ENCODE measurements around the gene DHX57. TPM values are rescaled to one million over a fixed set of nuclear protein-coding genes. Genes with fewer than 3 reads are reported as not detected.
"Not testable (repeated sequence)": the region's sequence is repeated elsewhere in the genome, so short reads cannot be mapped to it uniquely, and the experiment has no call there.

DHX57 gene
- total RNA-seq, 1 donor = 25.0 TPM

DNA sequence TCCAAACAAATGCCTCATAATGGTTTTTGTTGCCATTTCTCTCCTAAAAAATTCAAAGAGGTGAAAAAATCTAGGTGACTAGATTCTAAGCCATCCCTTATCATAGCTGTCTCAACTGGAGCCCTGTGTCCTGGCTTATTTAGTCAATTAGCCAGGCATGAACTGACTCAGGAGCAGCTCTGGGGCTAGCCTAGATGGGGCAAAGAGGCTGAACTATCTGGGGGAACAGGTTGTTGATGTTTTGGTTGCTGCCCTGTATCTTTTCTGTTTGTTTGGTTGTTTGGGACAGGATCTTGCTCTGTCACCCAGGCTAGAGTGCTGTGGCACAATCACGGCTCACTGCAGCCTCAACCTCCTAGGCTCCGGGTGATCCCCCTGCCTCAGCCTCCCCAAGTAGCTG lies 83.0 kb downstream of the DHX57 start:
- H3K4me3 ChIP-seq (ENCODE audit: low read depth, low read length) = no peak overlapping the region
- DNase-seq (ENCODE audit: low read depth) = no peak
- TF ChIP-seq, protein P1, sequence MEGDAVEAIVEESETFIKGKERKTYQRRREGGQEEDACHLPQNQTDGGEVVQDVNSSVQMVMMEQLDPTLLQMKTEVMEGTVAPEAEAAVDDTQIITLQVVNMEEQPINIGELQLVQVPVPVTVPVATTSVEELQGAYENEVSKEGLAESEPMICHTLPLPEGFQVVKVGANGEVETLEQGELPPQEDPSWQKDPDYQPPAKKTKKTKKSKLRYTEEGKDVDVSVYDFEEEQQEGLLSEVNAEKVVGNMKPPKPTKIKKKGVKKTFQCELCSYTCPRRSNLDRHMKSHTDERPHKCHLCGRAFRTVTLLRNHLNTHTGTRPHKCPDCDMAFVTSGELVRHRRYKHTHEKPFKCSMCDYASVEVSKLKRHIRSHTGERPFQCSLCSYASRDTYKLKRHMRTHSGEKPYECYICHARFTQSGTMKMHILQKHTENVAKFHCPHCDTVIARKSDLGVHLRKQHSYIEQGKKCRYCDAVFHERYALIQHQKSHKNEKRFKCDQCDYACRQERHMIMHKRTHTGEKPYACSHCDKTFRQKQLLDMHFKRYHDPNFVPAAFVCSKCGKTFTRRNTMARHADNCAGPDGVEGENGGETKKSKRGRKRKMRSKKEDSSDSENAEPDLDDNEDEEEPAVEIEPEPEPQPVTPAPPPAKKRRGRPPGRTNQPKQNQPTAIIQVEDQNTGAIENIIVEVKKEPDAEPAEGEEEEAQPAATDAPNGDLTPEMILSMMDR (IDR thresholded peaks at IDR 0.05; ENCODE audit: insufficient read depth, low read length) = no peak

DNA sequence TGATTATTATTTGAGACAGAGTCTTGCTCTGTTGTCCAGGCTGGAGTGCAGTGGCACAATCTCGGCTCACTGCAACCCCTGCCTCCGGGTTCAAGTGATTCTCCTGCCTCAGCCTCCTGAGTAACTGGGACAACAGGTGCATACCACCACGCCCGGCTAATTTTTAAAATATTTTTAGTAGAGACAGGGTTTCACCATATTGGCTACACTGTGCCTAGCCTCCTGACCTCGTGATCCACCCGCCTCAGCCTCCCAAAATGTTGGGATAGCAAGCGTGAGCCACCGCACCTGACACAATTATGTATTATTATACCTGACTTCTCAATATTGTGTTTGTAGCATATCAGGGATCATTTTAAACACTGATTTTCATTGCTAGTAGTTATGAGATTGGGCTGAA lies 83.4 kb downstream of the DHX57 start:
- DNase-seq (ENCODE audit: low read depth); H3K4me3 ChIP-seq (ENCODE audit: low read depth, low read length): not testable (repeated sequence)

DNA sequence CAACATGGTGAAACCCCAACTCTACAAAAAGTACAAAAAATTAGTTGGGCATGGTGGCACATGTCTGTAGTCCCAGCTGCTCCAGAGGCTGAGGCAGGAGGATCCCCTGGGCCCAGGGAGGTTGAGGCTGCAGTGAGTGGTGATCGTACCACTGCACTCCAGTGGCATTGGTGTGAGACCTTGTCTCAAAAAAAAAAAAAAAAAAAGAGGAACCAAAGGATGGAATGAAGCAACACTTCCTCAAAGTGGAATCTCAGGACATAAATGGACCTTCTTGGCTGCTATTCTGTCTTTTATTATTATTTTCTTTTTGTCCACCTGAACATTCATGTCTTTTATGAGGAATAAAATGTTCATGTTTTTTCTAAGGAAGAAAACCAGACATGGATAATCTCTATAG lies 84.0 kb downstream of the DHX57 start:
- no peak for DNase-seq (ENCODE audit: low read depth)
- TF ChIP-seq, protein P1 (IDR thresholded peaks at IDR 0.05; ENCODE audit: insufficient read depth, low read length) = no peak
- no peak overlapping the region for H3K4me3 ChIP-seq (ENCODE audit: low read depth, low read length)

DNA sequence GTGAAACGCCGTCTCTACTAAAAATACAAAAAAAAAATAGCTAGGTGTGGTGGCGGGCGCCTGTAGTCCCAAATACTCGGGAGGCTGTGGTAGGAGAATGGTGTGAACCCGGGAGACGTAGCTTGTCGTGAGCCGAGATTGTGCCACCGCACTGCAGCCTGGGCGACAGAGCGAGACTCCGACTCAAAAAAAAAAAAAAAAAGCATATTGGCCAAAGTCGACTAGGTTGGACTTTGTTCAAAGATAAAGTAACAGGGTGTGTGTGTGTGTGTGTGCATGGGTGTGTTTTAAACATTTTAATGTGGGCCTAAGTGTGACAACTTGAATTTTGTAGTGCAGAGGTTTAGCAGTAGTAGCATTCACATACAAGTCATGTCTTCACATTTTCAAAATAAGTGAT lies 86.0 kb downstream of the DHX57 start:
- TF ChIP-seq, protein P1 (IDR thresholded peaks at IDR 0.05; ENCODE audit: insufficient read depth, low read length) = no peak
- H3K4me3 ChIP-seq (ENCODE audit: low read depth, low read length) = no peak overlapping the region
- no peak for DNase-seq (ENCODE audit: low read depth)

DNA sequence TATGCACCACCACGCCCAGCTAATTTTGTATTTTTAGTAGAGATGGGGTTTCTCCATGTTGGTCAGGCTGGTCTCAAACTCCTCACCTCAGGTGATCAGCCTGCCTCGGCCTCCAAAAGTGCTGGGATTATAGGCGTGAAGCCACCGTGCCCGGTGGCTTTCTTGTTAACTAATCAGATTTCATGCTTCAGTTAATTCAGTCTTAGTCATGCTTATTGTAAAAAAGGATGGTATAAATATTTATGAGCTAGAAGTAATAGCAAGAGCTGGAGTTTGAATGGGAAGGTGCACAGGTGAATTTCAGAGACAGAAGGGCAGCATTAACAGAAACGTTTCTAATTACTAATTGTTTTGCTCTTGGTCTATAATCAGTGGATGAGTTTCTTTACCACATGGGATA lies 87.4 kb downstream of the DHX57 start:
- H3K4me3 ChIP-seq (ENCODE audit: low read depth, low read length) = no peak overlapping the region
- TF ChIP-seq, protein P1 (IDR thresholded peaks at IDR 0.05; ENCODE audit: insufficient read depth, low read length) = no peak
- no peak for DNase-seq (ENCODE audit: low read depth)

DNA sequence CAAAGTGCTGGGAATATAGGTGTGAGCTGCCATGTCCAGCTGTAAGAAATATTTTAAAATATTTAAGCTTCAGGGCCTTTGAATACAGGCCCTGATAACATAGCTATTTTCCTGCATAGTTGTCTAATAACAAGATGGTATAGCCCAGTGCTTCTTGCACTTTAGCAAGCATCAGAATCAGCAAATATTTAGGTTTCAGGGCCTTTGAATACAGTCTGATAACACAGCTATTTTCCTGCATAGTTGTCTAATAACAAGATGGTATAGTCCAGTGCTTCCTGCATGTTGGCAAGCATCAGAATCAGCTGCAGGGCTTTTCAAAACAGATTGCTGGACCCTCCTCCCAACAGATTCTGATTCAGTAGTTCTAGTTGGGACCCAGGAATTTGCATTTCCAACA lies 92.1 kb downstream of the DHX57 start:
- DNase-seq (ENCODE audit: low read depth) = no peak
- TF ChIP-seq, protein P1 (IDR thresholded peaks at IDR 0.05; ENCODE audit: insufficient read depth, low read length) = no peak
- H3K4me3 ChIP-seq (ENCODE audit: low read depth, low read length) = no peak overlapping the region

DNA sequence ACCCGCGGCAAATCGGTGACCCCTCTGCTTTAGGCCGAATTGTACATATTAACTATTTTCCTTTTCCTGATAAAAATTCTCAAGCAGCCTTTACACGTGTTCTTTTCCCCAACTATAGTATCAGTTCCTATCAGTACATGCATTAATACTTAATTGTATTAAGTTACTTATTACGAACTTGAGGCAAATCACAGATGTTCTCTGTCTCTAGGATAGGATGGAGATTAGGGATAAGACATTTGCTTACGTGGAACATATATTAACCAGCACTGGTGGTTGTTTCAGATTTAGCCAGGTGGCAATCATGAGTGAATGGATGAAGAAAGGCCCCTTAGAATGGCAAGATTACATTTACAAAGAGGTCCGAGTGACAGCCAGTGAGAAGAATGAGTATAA lies 97.0 kb downstream of the DHX57 start:
- no peak for DNase-seq (ENCODE audit: low read depth)
- peak overlapping the region; percentile 72 for H3K4me3 ChIP-seq (ENCODE audit: low read depth, low read length)

More for the DNA sequence above, 97.0 kb downstream of the DHX57 start:
- TF ChIP-seq, protein P1 (IDR thresholded peaks at IDR 0.05; ENCODE audit: insufficient read depth, low read length) = no peak
